ENCODE results near the gene OPHN1.
A peak's percentile ranks its signal among the peaks of the same experiment; 100 is the strongest.
"Not testable (repeated sequence)": the region's sequence is repeated elsewhere in the genome, so short reads cannot be mapped to it uniquely, and the experiment has no call there.

OPHN1 gene

GRCh38 chrX:68163441-68163840, 269.9 kb downstream of the OPHN1 start:
- no peak for DNase-seq (ENCODE audit: low spot score)

- no peak for DNase-seq (ENCODE audit: low spot score)
Observed at GRCh38 chrX:68147848-68148247, 285.4 kb downstream of the OPHN1 start.

- peak; percentile 37 for DNase-seq (ENCODE audit: low spot score)
Observed at GRCh38 chrX:68146054-68146453, 287.2 kb downstream of the OPHN1 start.

GRCh38 chrX:68139791-68140190, 293.5 kb downstream of the OPHN1 start:
- DNase-seq (ENCODE audit: low spot score), result peak; percentile 15

- DNase-seq (ENCODE audit: low spot score), result no peak
Observed at GRCh38 chrX:68133181-68133580, 300.1 kb downstream of the OPHN1 start.

- no peak for DNase-seq (ENCODE audit: low spot score)
Observed at GRCh38 chrX:68132749-68133148, 300.5 kb downstream of the OPHN1 start.

- DNase-seq (ENCODE audit: low spot score), result no peak
Observed at GRCh38 chrX:68121835-68122234, 311.5 kb downstream of the OPHN1 start.

- no peak for DNase-seq (ENCODE audit: low spot score)
Observed at GRCh38 chrX:68121371-68121770, 311.9 kb downstream of the OPHN1 start.

- DNase-seq (ENCODE audit: low spot score), result no peak
Observed at GRCh38 chrX:68115371-68115770, 317.9 kb downstream of the OPHN1 start.

GRCh38 chrX:68114573-68115129, 318.6 kb downstream of the OPHN1 start:
- DNase-seq (ENCODE audit: low spot score), result no peak

GRCh38 chrX:68113837-68114572, 319.3 kb downstream of the OPHN1 start:
- no peak for DNase-seq (ENCODE audit: low spot score)

GRCh38 chrX:68112321-68112720, 321.0 kb downstream of the OPHN1 start:
- DNase-seq (ENCODE audit: low spot score), result no peak

- DNase-seq (ENCODE audit: low spot score), result no peak
Observed at GRCh38 chrX:68109162-68109561, 324.1 kb downstream of the OPHN1 start.

- no peak for DNase-seq (ENCODE audit: low spot score)
Observed at GRCh38 chrX:68098431-68098830, 334.9 kb downstream of the OPHN1 start.

- no peak for DNase-seq (ENCODE audit: low spot score)
Observed at GRCh38 chrX:68090266-68090665, 343.0 kb downstream of the OPHN1 start.

GRCh38 chrX:68087526-68087925, 345.8 kb downstream of the OPHN1 start:
- no peak for DNase-seq (ENCODE audit: low spot score)

GRCh38 chrX:68086709-68087108, 346.6 kb downstream of the OPHN1 start:
- no peak for DNase-seq (ENCODE audit: low spot score)

GRCh38 chrX:68084765-68085164, 348.5 kb downstream of the OPHN1 start:
- peak; percentile 60 for DNase-seq (ENCODE audit: low spot score)

- no peak for DNase-seq (ENCODE audit: low spot score)
Observed at GRCh38 chrX:68083510-68083909, 349.8 kb downstream of the OPHN1 start.

GRCh38 chrX:68079961-68080360, 353.3 kb downstream of the OPHN1 start:
- DNase-seq (ENCODE audit: low spot score), result peak; percentile 13

- not testable (repeated sequence) for DNase-seq (ENCODE audit: low spot score)
Observed at GRCh38 chrX:68078801-68079200, 354.5 kb downstream of the OPHN1 start.

GRCh38 chrX:68077378-68077777, 355.9 kb downstream of the OPHN1 start:
- no peak for DNase-seq (ENCODE audit: low spot score)

- DNase-seq (ENCODE audit: low spot score), result no peak
Observed at GRCh38 chrX:68072041-68072440, 361.3 kb downstream of the OPHN1 start.

GRCh38 chrX:68070119-68070518, 363.2 kb downstream of the OPHN1 start:
- DNase-seq (ENCODE audit: low spot score), result not testable (repeated sequence)
